Urinary bladder (tissue), 4 donors: ENCODE measurements around the gene MICU1. TPM values are rescaled to one million over a fixed set of nuclear protein-coding genes. Genes with fewer than 3 reads are reported as not detected.

ENCODE experiments used
- DNase-seq: peaks from one replicate; pipeline ENCODE4 v3.0.0-alpha.2; 2015; ENCODE audit errors: extremely low spot score
- H3K27ac ChIP-seq: one replicate; pipeline ENCODE4 v1.5.1; 2013; ENCODE audit warnings: low read depth, mild to moderate bottlenecking, moderate library complexity
- H3K36me3 ChIP-seq: one replicate; pipeline ENCODE4 v1.6.1; 2013; ENCODE audit warnings: mild to moderate bottlenecking, moderate library complexity; ENCODE audit not compliant: insufficient read depth
- H3K4me1 ChIP-seq: one replicate; pipeline ENCODE4 v1.6.1; 2013; ENCODE audit warnings: mild to moderate bottlenecking, moderate library complexity; ENCODE audit not compliant: insufficient read depth
- H3K4me3 ChIP-seq: one replicate; pipeline ENCODE4 v1.5.1; 2013; ENCODE audit warnings: low read depth, low read length
- WGBS: extraction: QIAGEN DNeasy Blood & Tissue Kit; methylation state at CpG from one replicate; pipeline ENCODE4 v1.1.7; 2013; 5-methylcytosine and 5-hydroxymethylcytosine counted together
- polyA plus RNA-seq: library from polyadenylated mRNA; stranded (reverse); fragments of 200-250 nt; gene quantifications from one replicate; pipeline ENCODE4 v1.2.3, GENCODE V29; 2013
- total RNA-seq: library from RNA; depleted of rRNA; stranded (reverse); fragments of >200 nt; gene quantifications from one replicate; pipeline ENCODE4 v1.2.3, GENCODE V29; 2014
- donor health status: healthy with polysubstance abuse.
- donor health status: healthy.

Gene MICU1
- total and polyA plus RNA-seq, 2 donors = 53.3 to 62.5 TPM

DNA sequence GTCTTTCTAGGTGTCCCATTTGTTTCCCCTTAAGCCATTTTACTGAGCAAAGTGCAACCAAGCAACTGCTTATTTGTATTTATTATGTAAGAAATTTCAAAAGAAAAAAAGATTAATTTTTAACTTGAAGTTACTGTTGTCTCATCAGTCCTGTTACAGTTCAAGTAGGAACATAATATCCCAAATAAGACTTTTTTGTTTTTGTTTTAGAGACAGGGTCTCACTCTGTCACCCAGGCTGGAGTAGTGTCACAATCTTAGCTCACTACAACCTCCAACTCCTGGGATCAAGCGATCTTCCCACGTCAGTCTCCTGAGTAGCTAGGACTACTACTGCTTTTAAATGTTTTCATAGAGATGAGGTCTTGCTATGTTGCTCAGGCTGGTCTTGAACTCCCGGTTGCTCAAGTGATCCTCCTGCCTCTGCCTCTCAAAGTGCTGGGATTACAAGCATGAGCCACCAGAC lies 101.9 kb downstream of the MICU1 start:
- Histone ChIP-seq H3K27ac (no peak overlapping the region), H3K4me1 (no peaks in the 10 kb centered on the region), H3K36me3 (no peaks in the 10 kb centered on the region), H3K4me3 (no peak overlapping the region)
- DNase-seq = no peak
- WGBS = 98% methylated on average over 3 of the region's 3 CpGs

DNA sequence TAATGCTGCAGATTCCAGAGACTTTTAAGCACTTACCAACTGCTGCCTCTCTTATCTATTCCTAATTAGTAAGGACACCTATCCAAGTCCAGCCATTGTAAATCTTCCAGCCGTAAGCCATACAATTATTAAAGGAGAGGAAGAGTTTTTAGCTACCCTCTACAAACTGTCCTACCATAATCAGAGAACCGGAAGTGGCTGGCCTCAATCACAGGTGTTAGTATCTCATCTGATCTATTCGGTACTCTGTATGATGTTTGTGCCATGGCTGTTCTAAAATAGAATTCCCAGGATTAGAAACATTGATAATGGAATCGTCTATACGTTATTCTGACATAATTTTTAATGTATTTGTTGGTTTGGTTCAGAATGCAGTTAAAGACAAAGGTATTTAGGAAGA lies 102.8 kb downstream of the MICU1 start:
- Histone ChIP-seq H3K4me1 (no peaks in the 10 kb centered on the region), H3K4me3 (no peak overlapping the region), H3K27ac (no peak overlapping the region), H3K36me3 (no peaks in the 10 kb centered on the region)
- 96% methylated on average over 5 of the region's 5 CpGs for WGBS
- no peak for DNase-seq

DNA sequence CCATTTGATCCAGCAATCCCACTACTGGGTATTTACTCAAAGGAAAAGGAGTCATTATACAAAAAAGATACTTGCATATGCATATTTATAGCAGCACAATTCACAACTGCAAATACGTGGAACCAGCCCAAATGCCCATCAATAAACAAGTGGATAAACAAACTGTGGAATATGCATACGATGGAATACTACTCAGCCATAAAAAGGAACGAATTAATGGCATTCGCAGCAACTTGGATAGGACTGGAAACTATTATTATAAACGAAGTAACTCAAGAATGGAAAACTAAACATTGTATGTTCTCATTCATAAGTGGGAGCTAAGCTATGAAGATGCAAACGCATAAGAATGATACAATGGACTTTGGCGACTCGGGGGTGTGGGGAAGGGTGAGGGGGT lies 108.6 kb downstream of the MICU1 start:
- no peak overlapping the region for H3K27ac ChIP-seq
- no peak for DNase-seq
- H3K4me1 ChIP-seq = no peaks in the 10 kb centered on the region
- 97% methylated on average over 8 of the region's 8 CpGs for WGBS
- H3K36me3 ChIP-seq = peaks cover 2% of the 10 kb centered on the region
- no peak overlapping the region for H3K4me3 ChIP-seq

DNA sequence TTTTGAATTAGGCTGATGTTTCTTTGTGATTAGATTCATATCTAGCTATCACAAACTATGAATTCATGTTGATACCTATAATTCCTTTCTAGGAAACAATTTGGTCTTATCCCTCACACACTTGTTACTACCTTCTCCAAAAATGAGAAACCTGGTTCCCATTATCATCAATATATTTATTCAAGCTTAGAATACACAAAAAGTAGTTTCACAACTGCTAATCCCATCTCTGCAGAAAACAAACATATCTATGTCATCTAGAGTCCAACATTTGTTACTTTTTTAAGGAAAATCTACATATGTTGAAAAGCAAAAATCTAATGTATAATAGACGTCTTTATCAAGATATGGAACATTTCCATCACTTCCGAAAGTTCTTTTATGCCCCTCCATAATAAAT lies 110.4 kb downstream of the MICU1 start:
- H3K4me1 ChIP-seq = no peaks in the 10 kb centered on the region
- 86% methylated on average over 2 of the region's 2 CpGs for WGBS

DNA sequence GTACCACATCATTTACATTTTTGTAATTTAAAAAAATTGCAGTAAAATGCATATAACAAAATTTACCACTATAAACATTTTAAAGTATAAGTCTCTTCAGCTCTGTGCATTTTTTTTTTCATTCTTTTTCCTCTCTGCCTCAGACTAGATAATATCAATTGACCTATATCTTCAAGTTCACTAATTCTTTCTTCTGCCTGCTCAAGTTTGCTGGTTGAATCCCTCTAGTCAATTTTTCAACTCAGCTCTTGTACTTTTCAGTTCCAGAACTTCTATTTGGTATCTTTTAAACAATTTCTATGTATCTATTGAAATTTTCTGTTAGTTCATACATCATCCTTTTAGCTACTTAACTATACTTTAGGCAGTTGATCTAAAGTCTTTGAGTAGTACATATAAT lies 112.0 kb downstream of the MICU1 start:
- H3K4me1 ChIP-seq = no peaks in the 10 kb centered on the region
- no peak overlapping the region for H3K27ac ChIP-seq
- H3K36me3 ChIP-seq = peaks cover 2% of the 10 kb centered on the region
- no peak overlapping the region for H3K4me3 ChIP-seq
- DNase-seq = no peak

More for the DNA sequence above, 110.4 kb downstream of the MICU1 start:
- peaks cover 2% of the 10 kb centered on the region for H3K36me3 ChIP-seq
- no peak overlapping the region for H3K4me3 ChIP-seq
- H3K27ac ChIP-seq = no peak overlapping the region
- no peak for DNase-seq

DNA sequence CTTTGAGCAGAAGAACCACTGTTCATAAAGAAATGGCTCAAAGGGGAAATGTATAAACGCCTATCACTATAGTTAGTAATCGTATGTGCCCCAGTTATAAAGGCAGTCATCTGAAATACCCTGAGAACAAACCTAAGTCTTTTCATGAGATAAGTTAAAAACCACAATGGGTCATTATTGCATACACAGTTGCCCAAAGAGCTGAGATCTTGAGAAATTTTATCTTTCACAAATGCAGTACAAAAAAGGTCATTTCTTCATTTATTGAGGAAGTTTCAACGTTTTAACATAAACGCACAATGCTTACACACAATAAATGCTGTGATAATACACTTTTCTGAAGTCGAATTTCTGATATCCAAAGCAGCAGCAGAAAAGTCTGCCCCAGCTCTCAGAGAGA lies 114.4 kb downstream of the MICU1 start:
- Histone ChIP-seq H3K4me3 (no peak overlapping the region), H3K4me1 (no peaks in the 10 kb centered on the region), H3K27ac (no peak overlapping the region), H3K36me3 (peaks cover 2% of the 10 kb centered on the region)
- DNase-seq = no peak
- 71% methylated on average over 5 of the region's 5 CpGs for WGBS

DNA sequence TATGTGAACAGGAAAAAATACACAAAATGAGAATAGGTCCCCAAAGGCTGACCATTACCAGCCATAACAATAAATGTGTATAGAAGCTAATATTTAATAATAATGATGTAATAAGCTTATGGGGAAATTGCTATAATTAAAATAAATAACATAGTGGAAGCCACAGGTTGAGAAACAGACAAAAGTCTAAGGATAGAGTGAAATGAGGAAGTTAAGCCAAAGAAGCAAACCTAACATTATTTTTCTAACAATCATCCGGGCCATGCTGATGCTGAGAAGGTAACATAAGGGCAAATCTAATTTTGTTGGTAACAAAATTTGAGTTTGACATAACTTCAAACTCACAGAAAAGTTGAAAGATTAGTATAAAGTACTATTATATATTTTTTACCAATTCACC lies 115.9 kb downstream of the MICU1 start:
- 86% methylated on average over 1 of the region's 1 CpG for WGBS
- H3K4me3 ChIP-seq = no peak overlapping the region
- H3K4me1 ChIP-seq = no peaks in the 10 kb centered on the region

DNA sequence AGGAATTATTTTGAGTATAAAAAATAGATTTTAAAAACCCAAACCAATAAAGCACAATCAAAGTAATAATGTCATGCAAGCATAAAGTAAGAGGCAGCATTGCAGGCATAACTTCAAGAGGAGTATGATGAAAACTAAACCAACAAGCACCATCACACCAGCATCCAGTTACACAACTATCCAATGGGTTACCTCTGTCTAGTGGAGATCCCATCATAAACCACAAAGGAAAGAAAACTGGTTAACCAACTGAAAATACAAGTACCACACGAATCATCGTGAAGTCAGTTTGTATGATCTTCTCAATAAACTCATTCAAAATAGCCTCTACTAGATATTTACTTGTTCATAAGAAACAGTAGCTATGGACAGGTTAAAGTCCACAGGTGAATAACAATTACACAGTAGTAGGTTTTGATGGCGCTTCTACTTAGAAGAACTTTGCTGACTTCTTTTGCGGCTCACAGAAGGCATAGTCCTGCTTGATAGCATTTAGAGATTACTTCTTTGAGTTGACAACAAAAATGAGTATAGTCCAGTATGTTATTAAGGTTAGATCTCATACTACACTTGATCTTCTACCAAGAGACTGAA lies 116.6 kb downstream of the MICU1 start:
- H3K4me3 ChIP-seq = no peak overlapping the region
- no peak overlapping the region for H3K27ac ChIP-seq
- H3K36me3 ChIP-seq = peaks cover under 1% of the 10 kb centered on the region
- H3K4me1 ChIP-seq = no peaks in the 10 kb centered on the region
- DNase-seq = no peak
- 94% methylated on average over 4 of the region's 4 CpGs for WGBS

More for the DNA sequence above, 115.9 kb downstream of the MICU1 start:
- Histone ChIP-seq H3K36me3 (peaks cover 2% of the 10 kb centered on the region), H3K27ac (no peak overlapping the region)
- DNase-seq = no peak

DNA sequence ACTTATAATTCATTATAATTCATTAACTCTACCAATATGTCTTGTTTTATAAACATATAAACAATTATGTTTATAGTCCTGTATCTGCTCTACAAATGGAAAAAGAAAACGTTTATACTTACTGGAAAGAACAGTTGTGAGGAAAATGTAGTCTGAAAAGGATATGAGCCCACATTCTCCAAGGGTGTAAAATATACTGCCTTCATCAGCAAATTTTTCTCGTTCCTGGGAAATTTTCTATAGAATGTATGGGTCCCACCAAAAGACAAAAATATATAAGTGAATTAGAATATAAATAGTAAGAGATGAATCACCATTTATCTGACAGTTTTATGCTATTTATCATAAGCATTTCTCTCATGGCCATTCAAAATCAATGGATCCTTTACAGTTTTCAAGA lies 117.8 kb downstream of the MICU1 start:
- no peak for DNase-seq
- Histone ChIP-seq H3K4me3 (no peak overlapping the region), H3K36me3 (no peaks in the 10 kb centered on the region), H3K27ac (no peak overlapping the region), H3K4me1 (no peaks in the 10 kb centered on the region)
- WGBS = 56% methylated on average over 2 of the region's 2 CpGs

DNA sequence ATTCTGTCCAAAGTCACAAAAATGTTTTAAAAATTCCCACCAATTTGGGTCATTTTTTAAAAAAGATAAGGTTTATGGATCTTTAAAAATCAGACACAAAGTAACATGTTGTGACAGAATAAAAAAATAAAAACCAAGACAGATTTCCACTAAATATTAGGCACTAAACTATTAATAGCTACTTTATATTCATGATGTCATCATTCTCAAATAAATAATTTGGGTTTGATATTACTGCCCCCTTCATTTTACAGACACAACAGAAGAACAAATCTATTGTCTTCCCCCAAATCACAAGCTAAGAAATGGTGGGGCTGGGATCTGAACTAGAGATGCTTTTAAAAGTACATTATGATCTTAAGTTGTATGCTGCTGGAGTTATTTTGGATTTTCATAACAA lies 119.4 kb downstream of the MICU1 start:
- H3K4me1 ChIP-seq = no peaks in the 10 kb centered on the region
- no peak overlapping the region for H3K4me3 ChIP-seq
- no peaks in the 10 kb centered on the region for H3K36me3 ChIP-seq
- no peak for DNase-seq
- H3K27ac ChIP-seq = no peak overlapping the region

DNA sequence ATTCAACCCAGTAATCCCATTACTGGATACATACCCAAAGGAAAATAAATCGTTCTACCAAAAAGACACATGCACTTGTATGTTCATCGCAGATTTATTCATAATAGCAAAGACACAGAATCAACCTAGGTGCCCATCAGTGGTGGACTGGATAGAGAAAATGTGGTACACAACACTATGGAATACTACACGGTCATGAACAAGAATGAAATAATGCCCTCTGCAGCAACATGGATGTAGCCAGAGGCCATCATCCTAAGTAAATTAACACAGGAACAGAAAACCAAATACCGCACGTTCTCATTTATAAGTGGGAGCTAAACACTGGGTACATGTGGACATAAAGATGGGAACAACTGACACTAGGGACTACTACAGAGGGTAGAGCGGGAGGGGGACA lies 120.4 kb downstream of the MICU1 start:
- 99% methylated on average over 6 of the region's 6 CpGs for WGBS
- H3K4me1 ChIP-seq = no peaks in the 10 kb centered on the region
- no peak overlapping the region for H3K27ac ChIP-seq
- no peak for DNase-seq
- H3K36me3 ChIP-seq = no peaks in the 10 kb centered on the region
- H3K4me3 ChIP-seq = no peak overlapping the region

DNA sequence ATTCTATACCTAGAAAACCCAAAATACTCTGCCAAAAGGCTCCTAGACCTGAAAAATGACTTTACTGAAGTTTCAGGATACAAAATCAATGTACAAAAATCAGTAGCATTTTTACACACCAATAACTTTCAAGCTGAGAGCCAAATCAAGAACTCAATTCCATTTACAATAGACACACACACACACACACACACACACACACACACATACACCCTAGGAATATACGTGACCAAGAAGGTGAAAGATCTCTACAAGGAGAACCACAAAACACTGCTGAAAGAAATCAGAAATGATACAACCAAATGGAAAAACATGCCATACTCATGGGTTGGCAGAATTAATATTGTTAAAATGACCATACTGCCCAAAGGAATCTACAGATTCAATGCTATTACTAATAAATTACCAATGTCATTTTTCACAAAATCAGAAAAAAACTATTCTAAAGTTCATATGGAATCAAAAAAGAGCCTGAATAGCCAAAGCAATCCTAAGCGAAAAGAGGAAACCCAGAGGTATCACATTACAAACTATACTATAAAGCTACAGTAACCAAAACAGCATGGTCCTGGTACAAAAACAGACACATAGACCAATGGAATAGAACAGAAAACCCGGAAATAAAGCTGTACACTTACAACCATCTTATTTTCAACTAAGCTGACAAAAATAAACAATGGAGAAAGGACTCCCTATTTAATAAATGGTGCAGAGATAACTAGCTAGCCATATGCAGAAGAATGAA lies 122.0 kb downstream of the MICU1 start:
- no peak for DNase-seq
- Histone ChIP-seq H3K27ac (no peak overlapping the region), H3K36me3 (no peaks in the 10 kb centered on the region), H3K4me1 (no peaks in the 10 kb centered on the region), H3K4me3 (no peak overlapping the region)
- WGBS = 98% methylated on average over 3 of the region's 3 CpGs

DNA sequence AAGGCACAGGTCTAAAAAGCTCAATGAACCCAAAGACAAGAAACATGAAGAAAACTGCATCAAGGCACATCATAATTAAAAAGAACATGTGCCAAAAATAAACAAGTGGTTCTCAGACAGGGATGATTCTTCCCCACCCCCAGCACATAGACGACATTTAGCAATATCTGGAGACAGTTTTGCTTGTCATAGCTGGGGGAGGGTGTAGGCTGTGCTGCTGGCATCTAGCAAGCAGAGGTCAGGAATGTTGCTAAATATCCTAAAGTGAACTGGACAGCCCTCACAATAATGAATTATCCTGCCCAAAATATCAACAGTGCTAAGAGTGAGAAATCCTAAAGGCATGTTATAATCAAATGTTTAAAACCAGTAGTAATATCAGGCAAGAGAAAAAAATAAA lies 122.6 kb downstream of the MICU1 start:
- Histone ChIP-seq H3K4me1 (no peaks in the 10 kb centered on the region), H3K27ac (no peak overlapping the region), H3K36me3 (no peaks in the 10 kb centered on the region), H3K4me3 (no peak overlapping the region)
- WGBS = 44% methylated on average over 1 of the region's 1 CpG
- no peak for DNase-seq

DNA sequence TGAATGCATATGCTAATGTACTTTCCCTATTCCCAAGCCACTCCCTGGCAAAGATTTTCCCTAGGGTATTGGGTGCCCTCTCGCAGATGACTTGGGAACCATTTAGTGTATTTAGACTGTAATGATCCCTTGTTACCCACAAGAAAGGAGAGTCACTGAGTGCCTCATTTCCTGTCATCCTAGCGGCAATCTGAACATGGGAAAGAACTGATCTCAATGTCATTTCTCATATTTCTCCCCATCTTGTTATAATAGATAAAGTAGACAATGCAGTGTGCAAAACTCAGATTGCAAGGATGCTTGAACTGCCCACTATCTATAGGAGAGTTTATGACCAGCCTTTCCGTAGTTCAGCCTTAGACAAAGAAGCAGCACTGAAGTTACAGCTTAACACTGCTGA lies 123.3 kb downstream of the MICU1 start:
- DNase-seq = no peak
- no peak overlapping the region for H3K4me3 ChIP-seq
- H3K4me1 ChIP-seq = no peaks in the 10 kb centered on the region
- WGBS = 87% methylated on average over 3 of the region's 3 CpGs
- no peak overlapping the region for H3K27ac ChIP-seq
- H3K36me3 ChIP-seq = no peaks in the 10 kb centered on the region
